ENCODE data around the gene TDP2.

TDP2 gene

GRCh38 chr6:24666641-24667377 is at the start of gene TDP2, which contains the start of gene ACOT13:
Gene TDP2 (minus strand): TSS chr6:24666899. CDS start chr6:24666862, 37 bp downstream.
Gene ACOT13 (plus strand): TSS chr6:24667077. CDS start chr6:24667264, 187 bp downstream.
- ChIA-PET POLR2A (interaction anchor here (0.6 to 0.7 kb wide), 3 partner anchors 32 to 55 kb away, joined by 3 to 6 read pairs (median 3); partner anchors contain the start of gene C6orf62), CTCF (interaction anchor here (0.8 to 1.6 kb wide), 6 partner anchors 26 to 236 kb away, joined by 3 to 4 read pairs (median 3); no protein-coding TSS in a partner anchor)
- no peak for TF ChIP-seq CTCF (IDR thresholded peaks at IDR 0.05; ENCODE audit: control extremely low read depth, extremely low read depth, low read depth, missing control alignments)

GRCh38 chr6:24710519-24711303 is 44.0 kb upstream of the TDP2 start:
- ChIA-PET POLR2A (interaction anchor here (1.0 kb wide), 2 partner anchors 8 to 185 kb away, joined by 3 read pairs; partner anchors contain the start of gene C6orf62), CTCF (interaction anchor here (1.1 kb wide), 1 partner anchor 129 kb away, joined by 3 read pairs; no protein-coding TSS in a partner anchor)
- no peak for DNase-seq (ENCODE audit: extremely low spot score)
- TF ChIP-seq CTCF (IDR thresholded peaks at IDR 0.05; ENCODE audit: control extremely low read depth, extremely low read depth, low read depth, missing control alignments), result no peak

More at GRCh38 chr6:24666641-24667377, at the start of gene TDP2, which contains the start of gene ACOT13:
- peak; percentile 96 for DNase-seq (ENCODE audit: extremely low spot score)

GRCh38 chr6:24709014-24709711 is 42.5 kb upstream of the TDP2 start:
- ChIA-PET POLR2A (interaction anchor here (1.0 kb wide), 1 partner anchor 9 kb away, joined by 3 read pairs; the partner anchor contains the start of gene C6orf62), CTCF (interaction anchor here (1.1 to 1.7 kb wide), 2 partner anchors 52 to 128 kb away, joined by 3 read pairs; no protein-coding TSS in a partner anchor)
- TF ChIP-seq CTCF (IDR thresholded peaks at IDR 0.05; ENCODE audit: control extremely low read depth, extremely low read depth, low read depth, missing control alignments), result no peak
- DNase-seq (ENCODE audit: extremely low spot score), result no peak

GRCh38 chr6:24708612-24709011 is 41.9 kb upstream of the TDP2 start:
- no peak for TF ChIP-seq CTCF (IDR thresholded peaks at IDR 0.05; ENCODE audit: control extremely low read depth, extremely low read depth, low read depth, missing control alignments)
- POLR2A ChIA-PET, result no interaction called here
- CTCF ChIA-PET, result interaction anchor here (1.1 to 1.7 kb wide), 2 partner anchors 53 to 341 kb away, joined by 3 read pairs; no protein-coding TSS in a partner anchor
- DNase-seq (ENCODE audit: extremely low spot score), result no peak

GRCh38 chr6:24704468-24704867 is 37.8 kb upstream of the TDP2 start:
- ChIA-PET POLR2A (no interaction called here), CTCF (interaction anchor here (1.0 to 1.8 kb wide), 6 partner anchors 9 to 123 kb away, joined by 3 to 5 read pairs (median 4); partner anchors contain the start of gene C6orf62)
- no peak for DNase-seq (ENCODE audit: extremely low spot score)
- TF ChIP-seq CTCF (IDR thresholded peaks at IDR 0.05; ENCODE audit: control extremely low read depth, extremely low read depth, low read depth, missing control alignments), result no peak

All from GM10248 (cell line).